GM12874 (cell line): Measurements from ENCODE around the gene ASB6.

Experiments used
- TF ChIP-seq, protein P1 (sequence below): IDR thresholded peaks from 2 replicates; pipeline ENCODE4 v1.5.1; 2011; ENCODE audit warnings: low read depth, mild to moderate bottlenecking, control low read depth, low read length, moderate library complexity; ENCODE audit not compliant: insufficient read depth

Gene ASB6

DNA sequence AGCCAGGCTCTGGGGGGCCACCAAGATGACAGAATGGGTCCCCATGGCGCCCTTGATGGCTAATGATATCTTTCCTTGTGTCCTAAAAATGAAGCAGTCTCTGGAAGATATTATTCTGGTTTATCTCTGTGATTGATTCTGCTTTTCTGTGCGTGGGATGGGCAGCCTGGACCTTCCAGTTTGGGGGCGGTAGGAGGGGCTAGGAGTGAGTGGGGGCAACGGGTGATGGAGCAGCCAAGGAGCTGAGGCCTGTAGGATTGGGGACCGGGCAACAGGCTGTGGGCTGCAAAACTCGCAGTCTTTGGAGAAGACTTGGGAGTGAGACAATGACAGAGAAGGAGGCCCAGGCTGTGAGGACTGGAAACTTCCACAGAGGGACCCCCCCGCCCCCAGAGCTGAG is 32.3 kb upstream of the ASB6 start:
- TF ChIP-seq, protein P1, sequence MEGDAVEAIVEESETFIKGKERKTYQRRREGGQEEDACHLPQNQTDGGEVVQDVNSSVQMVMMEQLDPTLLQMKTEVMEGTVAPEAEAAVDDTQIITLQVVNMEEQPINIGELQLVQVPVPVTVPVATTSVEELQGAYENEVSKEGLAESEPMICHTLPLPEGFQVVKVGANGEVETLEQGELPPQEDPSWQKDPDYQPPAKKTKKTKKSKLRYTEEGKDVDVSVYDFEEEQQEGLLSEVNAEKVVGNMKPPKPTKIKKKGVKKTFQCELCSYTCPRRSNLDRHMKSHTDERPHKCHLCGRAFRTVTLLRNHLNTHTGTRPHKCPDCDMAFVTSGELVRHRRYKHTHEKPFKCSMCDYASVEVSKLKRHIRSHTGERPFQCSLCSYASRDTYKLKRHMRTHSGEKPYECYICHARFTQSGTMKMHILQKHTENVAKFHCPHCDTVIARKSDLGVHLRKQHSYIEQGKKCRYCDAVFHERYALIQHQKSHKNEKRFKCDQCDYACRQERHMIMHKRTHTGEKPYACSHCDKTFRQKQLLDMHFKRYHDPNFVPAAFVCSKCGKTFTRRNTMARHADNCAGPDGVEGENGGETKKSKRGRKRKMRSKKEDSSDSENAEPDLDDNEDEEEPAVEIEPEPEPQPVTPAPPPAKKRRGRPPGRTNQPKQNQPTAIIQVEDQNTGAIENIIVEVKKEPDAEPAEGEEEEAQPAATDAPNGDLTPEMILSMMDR: no peak

DNA sequence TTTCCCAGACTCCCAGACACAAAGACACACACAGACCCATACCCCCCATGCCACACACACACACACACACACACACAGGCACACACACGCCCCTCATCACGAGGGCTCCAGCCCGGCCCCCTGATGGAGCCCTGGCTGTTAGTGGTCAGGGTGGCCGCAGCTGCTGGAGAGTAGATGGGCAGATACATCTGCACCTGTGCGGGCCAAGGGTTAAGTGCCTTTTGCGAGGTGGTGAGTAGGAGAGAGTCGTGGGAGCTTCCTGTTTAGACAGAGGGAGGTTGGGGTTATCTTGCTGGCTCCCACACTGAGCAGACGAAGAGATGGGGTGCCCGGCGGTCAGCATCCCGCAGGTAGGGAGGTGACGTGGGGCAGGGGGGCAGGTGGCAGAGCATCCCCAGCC is 31.7 kb upstream of the ASB6 start:
- TF ChIP-seq, protein P1: no peak

DNA sequence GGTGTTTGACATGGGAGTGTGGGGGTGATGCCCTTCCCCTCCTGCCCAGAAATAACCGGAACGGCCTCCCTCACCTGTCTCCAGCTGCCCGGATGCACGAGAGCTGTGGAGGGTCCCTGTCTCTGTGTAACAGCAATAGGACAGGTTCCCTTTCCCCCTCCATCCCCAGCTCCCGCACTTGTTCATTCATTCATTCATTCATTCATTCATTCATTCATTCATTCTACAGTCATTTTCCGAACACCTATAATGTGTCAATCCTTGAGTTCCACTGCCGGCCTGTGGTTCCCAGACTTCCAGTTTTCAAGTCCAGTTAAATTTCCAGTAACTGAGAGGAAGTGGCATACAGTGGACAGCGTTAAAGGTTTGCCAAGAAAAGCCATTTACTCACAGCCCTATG is 30.8 kb upstream of the ASB6 start:
- TF ChIP-seq, protein P1: no peak

DNA sequence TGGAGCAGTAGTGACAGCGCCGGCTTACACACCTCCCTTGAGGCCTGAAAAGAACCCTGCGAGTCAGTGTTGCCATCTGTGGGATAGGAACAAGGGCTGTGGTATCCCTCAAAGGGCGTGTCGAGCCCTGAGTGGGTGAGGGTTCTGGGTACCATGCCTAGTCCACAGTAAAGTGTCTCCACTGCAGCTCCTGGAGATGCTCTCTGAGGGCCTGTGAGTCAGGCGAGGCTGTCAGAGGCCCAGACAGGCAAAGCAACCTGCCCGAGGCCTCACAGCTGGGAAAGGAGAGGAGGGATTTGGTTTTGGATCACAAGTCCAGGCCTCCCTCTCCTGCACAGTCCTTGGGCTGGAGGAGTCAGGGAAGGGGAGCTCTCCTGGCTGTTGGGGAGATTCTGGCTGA is 29.6 kb upstream of the ASB6 start:
- TF ChIP-seq, protein P1: no peak

DNA sequence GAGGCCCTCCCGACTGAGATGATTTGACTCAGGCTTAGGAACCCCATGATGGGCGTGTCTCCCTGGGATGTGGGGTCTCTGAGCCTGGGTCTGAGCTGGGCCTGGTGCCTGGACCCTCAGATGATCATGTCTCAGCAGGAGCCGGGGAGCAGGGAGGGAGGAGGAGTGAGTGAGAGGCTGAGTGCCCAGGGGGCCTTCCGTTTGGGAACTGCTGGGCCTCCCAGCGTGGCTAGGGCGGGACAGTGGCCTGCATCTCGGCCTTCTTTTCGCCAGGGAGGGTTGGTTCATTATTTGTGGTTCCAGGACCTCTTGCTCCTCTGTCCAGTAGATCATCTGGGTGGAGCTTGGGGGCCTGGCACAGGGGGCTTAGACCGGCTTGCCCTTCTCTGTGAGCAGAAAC is 29.1 kb upstream of the ASB6 start:
- TF ChIP-seq, protein P1: no peak

DNA sequence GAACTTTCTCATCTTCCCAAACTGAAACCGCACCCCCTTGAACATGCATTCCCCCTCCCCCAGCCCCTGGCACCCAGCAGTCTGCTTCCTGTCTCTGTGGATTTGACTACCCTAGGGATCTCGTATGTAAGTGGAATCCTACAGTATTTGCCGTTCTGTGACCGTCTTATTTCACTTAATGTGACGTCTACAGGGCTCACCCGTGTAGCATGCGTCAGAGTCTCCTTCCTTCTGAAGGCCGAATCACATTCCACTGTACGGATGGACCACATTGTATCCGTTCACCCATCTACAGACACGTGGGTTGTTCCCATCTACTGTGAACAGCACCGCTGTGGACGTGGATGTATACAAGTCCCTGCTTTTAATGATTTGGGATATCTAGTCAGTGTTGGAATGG is 28.0 kb upstream of the ASB6 start:
- TF ChIP-seq, protein P1: no peak

DNA sequence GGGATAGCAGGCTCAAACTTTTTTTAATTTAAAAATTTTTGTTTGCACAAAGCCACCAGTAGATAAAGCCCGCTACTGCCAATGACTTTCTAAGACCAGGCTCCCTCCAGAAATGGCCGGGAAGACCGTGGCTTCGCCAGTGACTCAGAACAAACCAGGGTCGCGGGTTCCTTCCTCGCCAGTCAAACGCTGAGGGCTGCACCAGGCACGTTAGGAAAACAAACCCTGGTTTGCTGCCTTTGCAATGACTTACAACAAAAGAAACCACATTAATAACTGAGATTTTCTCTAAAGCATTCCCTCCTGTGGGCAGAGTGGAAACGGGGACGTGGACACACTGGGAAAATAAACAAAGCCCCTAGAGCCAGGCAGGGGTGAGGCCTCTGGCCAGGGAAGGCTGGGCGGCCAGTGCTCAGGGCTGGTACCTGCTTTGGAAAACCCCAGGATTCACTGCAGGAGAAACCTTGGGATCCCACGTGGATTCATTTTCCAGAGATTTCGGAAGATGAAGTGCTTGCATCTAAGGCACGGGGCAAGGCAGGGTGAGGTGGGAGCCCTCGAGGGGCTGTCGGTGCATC is 27.3 kb upstream of the ASB6 start:
- TF ChIP-seq, protein P1: no peak
